Epidermal melanocyte (primary cell): ENCODE results near the gene NDUFV2.
"Not testable (repeated sequence)": the region's sequence is repeated elsewhere in the genome, so short reads cannot be mapped to it uniquely, and the experiment has no call there.

Source experiments
- DNase-seq: peaks from one replicate; pipeline ENCODE4 v3.0.0; 2011; ENCODE audit warnings: low spot score; ENCODE audit not compliant: insufficient read length

Gene NDUFV2

DNA sequence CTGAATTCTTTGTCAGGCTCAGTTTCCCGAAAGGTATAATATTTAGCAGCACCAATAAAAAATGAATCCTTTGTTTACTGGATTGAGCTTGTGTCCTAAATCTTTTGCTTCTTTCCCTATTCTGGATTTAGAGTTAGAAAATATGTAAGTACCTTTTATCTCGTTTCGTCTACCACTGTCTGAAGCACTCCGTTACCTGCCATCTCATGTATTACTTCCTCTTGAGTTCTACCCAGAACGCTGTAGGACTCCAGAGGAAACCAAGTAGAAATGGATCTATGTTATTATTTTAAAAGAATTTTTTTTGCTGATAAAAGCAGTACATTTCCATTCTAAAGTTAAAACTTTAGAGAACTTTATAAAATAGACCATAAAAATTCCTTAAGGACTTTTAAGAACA lies 47.6 kb downstream of the NDUFV2 start:
- no peak for DNase-seq

DNA sequence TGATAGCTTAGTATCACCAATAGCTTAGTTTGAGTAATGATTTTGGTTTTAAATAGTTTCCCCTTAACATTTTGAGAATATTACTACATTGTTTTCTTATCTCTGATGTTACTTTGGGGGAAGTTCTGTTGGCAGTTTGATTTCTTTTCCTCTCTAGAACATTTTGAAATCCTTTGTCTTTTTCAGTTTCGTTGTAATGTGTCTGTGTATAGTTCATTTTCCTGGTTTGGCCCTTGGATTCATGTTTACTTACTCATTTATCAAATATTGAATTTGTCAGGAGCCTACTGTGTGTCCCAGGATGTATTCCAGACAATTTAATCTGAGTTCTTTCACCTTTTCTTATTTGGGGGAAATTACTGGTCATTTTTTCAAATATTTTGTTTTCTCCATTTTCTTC lies 50.8 kb downstream of the NDUFV2 start:
- DNase-seq = no peak

DNA sequence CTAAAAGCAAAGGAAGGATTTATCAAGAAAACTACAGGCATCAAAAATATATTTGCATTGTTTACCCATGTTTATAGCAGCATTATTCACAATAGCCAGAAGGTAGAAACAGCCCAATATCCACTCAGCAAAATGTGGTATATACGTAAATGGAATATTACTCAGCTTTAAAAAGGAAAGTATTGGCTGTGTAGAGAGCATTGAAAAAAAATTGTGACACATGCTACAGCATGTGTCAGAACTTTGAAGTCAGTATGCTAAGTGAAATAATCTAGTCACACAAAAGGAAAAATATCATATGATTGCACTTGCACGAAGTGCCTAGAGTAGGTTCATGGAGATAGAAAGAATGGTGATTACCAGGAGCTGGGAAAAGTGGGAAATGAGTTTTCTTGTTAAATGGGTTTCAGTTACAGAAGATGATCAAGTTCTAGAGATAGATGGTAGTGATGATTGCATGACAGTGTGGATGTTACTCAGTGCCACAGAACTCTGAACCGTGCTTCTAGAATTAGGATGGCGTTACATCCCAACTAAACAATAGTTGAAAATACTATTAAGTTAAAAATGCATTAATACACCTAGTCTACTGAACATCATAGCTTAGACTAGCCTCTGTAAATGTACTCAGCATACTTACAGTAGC lies 54.2 kb downstream of the NDUFV2 start:
- DNase-seq = no peak

DNA sequence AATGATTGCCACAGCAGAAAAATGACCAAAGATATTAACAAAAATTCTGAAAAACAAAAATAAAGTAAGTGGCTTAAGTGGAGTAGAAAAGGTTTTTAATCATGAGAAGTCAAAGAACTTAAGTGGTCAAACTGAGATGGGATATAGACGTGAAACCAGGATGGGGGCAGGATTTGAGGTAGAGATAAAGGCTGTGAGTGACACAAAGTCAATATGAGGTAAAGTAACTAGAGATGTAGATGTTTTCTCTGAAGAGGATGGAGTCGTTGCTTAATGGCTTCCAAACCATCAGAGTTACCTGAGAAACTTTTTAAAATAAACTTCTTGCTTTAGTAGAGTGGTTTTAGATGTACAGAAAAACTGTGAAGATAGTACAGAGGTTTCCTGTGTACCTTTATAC lies 55.3 kb downstream of the NDUFV2 start:
- no peak for DNase-seq

DNA sequence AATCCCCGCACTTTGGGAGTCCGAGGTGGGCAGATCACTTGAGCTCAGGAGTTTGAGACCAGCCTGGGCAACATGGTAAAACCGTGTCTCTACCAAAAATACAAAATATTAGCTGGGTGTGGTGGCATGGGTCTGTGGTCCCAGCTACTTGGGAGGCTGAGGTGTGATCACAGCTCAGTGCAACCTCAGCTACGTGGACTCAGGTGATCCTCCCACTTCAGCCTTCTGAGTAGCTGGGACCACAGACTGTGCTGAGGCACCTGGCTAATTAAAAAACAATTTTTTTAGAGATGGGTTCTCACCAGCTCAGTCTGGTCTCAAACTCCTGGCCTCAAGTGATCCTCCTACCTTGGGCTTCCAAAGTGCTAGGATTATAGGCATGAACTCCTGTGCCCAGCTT lies 57.5 kb downstream of the NDUFV2 start:
- no peak for DNase-seq

DNA sequence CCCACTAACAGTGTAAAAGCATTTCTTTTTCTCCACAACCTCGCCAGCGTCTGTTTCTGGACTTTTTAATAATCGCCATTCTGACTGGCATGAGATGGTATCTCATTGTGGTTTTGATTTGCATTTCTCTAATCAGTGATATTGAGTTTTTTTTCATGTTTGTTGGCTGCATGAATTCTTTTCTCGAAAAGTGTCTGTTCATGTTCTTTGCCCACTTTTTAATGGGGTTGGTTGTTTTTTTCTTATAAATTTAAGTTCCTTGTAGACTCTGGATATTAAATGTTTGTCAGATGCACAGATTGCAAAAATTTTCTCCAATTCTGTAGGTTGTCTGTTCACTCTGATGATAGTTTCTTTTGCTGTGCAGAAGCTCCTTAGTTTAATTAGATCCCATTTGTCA lies 60.2 kb downstream of the NDUFV2 start:
- not testable (repeated sequence) for DNase-seq

DNA sequence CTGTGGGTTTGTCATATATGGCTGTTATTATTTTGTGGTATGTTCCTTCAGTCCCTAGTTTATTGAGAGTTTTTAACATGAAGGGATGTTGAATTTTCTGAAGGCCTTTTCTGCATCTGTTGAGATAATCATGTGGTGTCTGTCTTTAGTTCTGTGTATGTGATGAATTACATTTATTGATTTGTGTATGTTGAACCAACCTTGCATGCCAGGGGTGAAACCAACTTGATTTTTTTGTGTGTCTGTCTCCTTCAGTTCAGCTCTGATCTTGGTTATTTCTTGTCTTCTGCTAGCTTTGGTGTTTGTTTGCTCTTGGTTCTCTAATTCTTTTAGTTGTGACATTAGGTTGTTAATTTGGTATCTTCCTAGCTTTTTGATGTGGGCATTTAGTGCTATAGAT lies 61.6 kb downstream of the NDUFV2 start:
- DNase-seq = not testable (repeated sequence)

DNA sequence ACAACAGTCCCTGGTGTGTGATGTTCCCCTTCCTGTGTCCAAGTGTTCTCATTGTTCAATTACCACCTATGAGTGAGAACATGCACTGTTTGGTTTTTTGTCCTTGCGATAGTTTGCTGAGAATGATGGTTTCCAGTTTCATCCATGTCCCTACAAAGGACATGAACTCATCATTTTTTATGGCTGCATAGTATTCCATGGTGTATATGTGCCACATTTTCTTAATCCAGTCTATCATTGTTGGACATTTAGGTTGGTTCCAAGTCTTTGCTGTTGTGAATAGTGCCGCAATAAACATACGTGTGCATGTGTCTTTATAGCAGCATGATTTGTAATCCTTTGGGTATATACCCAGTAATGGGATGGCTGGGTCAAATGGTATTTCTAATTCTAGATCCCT lies 63.4 kb downstream of the NDUFV2 start:
- DNase-seq = not testable (repeated sequence)

DNA sequence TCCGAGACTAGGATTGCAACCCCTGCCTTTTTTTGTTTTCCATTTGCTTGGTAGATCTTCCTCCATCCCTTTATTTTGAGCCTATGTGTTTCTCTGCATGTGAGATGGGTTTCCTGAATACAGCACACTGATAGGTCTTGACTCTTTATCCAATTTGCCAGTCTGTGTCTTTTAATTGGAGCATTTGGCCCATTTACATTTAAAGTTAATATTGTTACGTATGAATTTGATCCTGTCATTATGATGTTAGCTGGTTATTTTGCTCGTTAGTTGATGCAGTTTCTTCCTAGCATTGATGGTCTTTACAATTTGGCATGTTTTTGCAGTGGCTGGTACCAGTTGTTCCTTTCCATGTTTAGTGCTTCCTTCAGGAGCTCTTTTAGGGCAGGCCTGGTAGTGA lies 67.0 kb downstream of the NDUFV2 start:
- not testable (repeated sequence) for DNase-seq

DNA sequence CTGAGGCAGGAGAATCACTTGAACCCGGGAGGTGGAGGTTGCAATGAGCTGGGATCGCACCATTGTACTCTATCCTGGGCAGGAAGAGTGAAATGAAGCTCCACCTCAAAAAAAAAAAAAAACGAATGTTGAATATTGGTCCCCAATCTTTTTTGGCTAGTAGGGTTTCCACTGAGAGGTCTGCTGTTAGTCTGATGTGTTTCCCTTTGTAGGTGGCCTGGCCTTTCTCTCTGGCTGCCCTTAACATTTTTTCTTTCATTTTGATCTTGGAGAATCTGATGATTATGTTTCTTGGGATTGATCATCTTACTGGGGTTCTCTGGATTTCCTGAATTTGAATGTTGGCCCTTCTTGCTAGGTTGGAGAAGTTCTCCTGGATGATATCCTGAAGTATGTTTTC lies 69.4 kb downstream of the NDUFV2 start:
- DNase-seq = not testable (repeated sequence)

DNA sequence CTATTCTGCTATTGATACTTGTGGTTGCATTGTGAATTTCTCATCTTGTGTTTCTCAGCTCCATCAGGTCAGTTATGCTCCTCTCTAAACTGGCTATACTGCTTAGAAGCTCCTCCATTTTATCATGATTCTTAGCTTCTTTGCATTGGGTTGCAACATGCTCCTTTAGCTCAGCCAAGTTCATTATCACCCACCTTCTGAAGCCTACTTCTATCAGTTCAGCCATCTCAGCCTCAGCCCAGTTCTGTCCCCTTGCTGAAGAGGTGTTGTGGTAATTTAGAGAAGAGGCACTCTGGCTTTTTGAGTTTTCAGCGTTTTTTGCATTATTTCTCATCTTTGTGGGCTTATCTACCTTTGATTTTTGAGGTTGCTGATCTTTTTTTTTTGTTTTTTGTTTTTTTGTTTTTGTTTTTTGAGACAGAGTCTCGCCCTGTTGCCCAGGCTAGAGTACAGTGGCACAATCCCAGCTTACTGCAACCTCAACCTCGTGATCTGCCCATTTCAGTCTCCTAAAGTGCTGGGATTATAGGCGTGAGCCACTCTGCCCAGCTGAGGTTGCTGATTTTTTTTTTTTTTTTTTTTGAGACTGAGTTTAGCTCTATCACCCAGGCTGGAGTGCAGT lies 70.1 kb downstream of the NDUFV2 start:
- no peak for DNase-seq

DNA sequence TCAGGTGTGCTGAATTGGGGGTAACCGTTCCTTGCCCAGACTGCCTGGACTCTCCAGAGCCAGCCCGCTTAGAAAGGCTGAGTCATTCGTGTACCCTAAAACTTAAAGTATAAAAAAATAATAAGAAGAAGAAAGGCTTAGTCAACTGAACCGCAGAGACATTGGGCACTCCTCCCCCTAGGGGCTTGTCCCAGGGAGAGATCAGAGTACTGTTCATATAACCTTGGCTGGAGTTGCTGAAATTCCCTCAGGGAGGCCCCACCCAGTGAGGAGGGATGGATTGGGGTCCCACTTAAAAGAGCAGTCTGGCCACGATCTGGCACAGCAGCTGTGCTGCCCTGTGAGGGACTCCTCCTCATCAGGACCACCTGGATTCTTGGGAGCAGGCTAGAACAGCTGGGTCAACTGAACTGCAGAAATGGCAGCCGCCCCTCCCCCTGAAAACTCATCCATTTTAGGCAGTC lies 71.3 kb downstream of the NDUFV2 start:
- DNase-seq = no peak

DNA sequence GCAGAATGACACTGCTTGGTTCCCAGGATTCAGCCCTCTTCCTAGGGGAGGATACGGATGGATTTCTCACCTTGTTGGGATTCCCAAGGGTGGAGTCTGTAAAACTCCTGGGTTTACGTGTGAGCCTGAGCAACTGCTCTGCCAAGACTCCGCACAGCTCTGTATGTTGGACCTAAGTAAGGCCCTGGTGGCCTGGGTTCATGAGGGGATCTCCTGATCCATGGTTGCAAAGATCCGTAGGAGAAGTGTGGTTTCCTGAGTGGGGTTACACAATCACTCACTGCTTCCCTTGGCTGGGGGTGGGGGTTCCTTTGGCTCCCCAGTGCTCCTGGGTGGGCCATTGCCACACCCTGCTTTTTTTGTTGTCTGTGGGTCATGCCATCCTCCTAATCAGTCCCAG lies 71.8 kb downstream of the NDUFV2 start:
- DNase-seq = no peak

DNA sequence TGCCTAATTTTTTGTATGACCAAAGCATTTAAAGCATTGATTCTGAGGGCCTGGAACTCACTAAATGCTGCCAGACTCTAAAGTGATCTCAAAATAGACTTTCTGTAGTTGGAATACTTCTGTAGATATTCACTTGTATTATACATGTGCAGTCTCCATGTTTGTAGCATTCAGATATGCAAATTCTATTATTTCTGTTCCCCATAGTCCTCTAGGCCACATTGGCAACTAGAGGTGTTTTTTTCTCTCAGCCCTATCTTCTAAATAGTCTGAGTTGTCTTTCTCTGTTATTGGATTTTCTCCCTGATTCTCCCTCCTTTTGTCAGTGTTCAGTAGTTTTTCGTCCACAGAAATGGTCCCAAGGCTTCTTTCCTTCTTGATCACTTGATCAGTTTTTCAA lies 72.6 kb downstream of the NDUFV2 start:
- no peak for DNase-seq

DNA sequence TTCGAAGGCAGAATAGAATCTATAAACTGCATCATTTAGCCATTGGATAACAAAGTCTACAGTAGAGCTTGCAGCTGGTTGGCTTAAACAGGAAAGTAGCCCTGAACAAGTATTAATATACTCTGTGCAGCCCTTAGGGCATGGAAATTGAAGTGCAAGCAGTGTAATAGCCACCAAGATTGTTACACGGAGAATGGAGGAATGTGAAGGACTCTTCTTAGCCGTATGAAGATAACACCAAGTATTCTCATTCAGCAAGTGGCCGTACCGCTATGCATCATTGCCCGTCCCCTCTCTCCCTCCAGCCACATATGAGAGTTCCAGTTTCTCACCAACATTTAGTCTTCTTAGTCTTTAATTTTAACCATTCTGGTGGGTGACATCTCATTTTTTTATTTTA lies 74.5 kb downstream of the NDUFV2 start:
- no peak for DNase-seq

DNA sequence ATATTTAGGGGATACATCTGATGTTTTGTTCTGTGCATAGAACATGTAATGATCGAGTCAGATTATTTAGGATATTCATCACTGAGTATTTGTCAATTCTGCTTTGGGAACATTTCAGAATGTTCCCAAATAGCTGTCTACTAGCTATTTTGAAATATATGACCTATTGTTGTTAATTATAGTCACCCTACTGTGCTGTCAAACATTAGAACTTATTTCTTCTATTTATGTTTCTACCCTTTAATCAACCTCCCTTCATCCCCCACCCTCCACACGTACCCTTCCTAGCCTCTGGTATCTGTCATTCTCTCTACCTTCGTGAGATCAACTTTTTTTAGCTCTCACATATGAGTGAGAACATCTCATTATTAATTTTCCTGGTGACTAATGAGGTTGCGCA lies 75.0 kb downstream of the NDUFV2 start:
- DNase-seq = no peak

DNA sequence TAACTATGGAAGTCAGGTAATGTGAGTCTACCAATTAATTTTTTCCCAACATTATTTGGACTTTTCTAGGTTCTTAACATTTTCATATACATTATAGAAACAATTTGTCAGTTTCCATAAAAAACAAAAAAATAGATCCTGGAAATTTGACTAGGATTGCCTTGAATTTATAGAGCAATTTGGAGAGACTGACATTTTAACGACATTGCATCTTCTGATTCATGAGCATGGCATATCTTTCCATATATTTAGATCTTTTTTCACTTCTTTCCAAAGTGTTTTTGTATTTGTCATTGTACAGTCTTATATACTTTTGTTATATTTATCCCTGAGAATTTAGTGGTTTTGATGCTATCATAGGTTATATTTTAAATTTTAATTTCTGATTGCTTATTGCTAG lies 76.1 kb downstream of the NDUFV2 start:
- DNase-seq = no peak

DNA sequence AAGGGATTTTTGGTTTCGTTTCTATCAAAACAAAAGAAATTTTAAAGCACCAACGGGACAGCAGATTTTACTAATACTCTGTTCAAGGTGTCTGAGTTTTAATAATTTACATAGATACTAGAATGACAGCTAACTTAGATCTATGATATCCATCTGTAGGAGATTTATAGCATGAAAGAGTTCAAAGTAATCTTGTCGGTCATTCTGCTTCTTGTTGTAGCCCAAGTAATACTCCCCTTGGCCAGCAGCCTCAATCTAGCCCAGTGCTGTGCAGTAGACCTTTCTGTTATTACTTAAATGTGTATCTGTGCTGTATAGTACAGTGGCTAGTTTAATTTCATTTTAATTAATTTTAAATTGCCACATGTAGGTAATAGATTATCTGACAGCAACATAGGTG lies 78.8 kb downstream of the NDUFV2 start:
- no peak for DNase-seq

DNA sequence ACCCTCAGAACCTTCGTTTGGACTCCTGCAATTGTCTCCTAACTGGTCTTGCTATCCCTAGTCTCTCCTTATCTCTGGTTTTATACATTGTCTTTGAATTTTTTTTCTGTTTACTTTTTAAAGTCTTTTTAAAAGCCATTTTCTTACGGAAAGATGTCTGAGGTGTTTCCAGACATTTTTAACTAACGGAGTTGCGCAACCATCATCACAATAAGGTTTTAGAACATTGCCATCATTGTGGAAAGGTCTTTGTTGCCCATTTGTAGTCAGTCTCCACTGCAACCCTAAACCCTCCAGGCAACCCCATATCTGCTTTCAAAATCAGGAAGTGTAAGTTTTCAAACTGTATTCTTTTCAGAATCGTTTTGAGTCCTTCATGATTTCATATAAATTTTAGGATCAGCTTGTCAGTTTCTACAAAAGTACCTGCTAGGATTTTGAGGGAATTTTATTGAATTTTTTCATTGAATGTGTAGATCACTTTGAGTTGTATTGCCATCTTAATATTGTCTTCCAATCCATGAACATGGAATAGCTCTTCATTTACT lies 80.4 kb downstream of the NDUFV2 start:
- DNase-seq = no peak
